RCC 7860 (cell line): ENCODE results near the gene GIMAP2.
"Not testable (repeated sequence)": the region's sequence is repeated elsewhere in the genome, so short reads cannot be mapped to it uniquely, and the experiment has no call there.

Experiments used
- DNase-seq: peaks from one replicate; pipeline ENCODE4 v3.0.0-alpha.2; 2015; ENCODE audit warnings: low spot score
- FAIRE-seq: peaks from 2 replicates; lab custom pipeline; 2012; peaks lifted over from hg19 to GRCh38; lab: Jason Lieb, UNC

The GIMAP2 gene

GRCh38 chr7:150676276-150676675 is 9.2 kb upstream of the GIMAP2 start:
- DNase-seq, result not testable (repeated sequence)

DNA sequence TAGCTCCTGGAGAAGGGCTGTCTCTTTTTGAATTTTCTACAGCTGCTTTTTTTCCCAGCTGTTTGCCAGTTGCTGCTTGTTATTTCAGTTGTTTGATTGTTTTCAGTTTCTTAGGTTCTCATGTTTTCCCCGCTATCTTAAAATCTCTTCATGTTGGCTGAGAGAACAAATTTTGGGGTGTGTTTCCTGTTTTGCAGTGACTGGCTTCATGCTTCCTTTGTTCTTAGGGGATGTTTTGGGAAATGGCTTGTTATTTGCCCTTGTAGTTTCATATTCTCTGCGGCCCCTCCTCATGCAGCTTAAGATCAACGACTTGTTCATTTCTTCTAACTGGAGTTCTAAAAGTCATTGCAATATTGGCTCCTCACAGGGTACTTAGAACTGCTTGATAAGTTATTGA is 8.7 kb upstream of the GIMAP2 start:
- not testable (repeated sequence) for FAIRE-seq, DNase-seq

More at GRCh38 chr7:150676276-150676675, 9.2 kb upstream of the GIMAP2 start:
- not testable (repeated sequence) for FAIRE-seq

- FAIRE-seq, DNase-seq: not testable (repeated sequence)
These were observed 6.9 kb upstream of the GIMAP2 start for GRCh38 chr7:150678601-150679000.

DNA sequence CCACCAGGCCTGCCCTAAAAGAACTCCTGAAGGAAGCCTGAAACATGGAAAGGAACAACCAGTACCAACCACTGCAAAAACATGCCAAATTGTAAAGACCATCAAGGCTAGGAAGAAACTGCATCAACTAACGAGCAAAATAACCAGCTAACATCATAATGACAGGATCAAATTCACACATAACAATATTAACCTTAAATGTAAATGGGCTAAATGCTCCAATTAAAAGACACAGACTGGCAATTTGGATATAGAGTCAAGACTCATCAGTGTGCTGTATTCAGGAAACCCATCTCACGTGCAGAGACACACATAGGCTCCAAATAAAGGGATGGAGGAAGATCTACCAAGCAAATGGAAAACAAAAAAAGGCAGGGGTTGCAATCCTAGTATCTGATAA is 5.1 kb upstream of the GIMAP2 start:
- not testable (repeated sequence) for FAIRE-seq, DNase-seq

GRCh38 chr7:150686030-150686631 is 625 bp downstream of the GIMAP2 start:
- DNase-seq (no peak), FAIRE-seq (no peak)

GRCh38 chr7:150688630-150689029 is 3.1 kb downstream of the GIMAP2 start:
- FAIRE-seq (no peak), DNase-seq (no peak)

GRCh38 chr7:150695654-150696053 is 10.1 kb downstream of the GIMAP2 start:
- DNase-seq (no peak), FAIRE-seq (no peak)

- no peak for DNase-seq
- FAIRE-seq, result no peak
These were observed 17.7 kb downstream of the GIMAP2 start for GRCh38 chr7:150703209-150703608.

DNA sequence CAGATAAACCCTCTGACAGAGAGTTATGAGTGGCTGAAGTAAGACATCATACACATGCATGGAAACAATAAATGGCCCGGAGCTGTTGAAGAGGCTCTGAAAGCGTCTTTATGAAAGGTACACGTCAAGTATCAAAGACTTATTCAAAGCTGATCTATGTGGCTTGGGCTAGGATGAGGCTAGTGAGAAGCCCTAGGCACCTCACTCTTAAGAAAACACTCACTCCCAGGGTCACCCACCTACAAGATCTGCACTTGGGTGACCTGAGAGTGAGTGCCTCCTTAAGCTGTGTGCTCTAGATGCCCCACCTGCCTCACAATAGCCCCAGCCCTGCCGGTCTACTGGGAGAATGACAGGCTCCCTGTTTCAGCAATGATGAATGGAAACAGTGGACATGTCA is 29.8 kb downstream of the GIMAP2 start:
- FAIRE-seq (no peak), DNase-seq (no peak)

- DNase-seq, result no peak
- no peak for FAIRE-seq
These were observed 30.2 kb downstream of the GIMAP2 start for GRCh38 chr7:150715738-150716137.

DNA sequence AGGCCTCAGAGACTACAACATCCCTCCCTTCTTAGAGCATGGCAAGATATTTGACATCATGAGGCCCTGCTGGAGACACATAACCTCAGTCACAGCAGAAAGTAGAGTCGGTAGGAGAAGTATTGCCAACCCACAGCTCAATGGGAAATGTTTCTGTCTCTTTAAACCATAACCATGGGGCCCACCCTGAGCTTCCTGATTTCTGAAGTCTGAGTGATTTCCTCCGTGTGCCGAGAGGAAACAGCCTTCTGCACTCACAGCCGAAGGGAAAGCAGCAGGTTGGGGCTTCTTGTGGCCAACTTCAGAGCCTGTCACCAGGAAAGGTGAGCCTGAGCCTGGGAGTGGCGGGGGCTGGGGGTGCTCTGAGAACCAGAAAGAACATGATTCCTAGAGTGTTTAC is 30.9 kb downstream of the GIMAP2 start, which contains the start of gene GIMAP1:
Gene GIMAP1 (plus strand): TSS at position 246 of the 400 bp plus-strand sequence. CDS start 2,435 bp downstream, outside the sequence.
- FAIRE-seq (no peak), DNase-seq (no peak)

GRCh38 chr7:150716939-150717338 is 31.4 kb downstream of the GIMAP2 start:
- FAIRE-seq (no peak), DNase-seq (no peak)

DNA sequence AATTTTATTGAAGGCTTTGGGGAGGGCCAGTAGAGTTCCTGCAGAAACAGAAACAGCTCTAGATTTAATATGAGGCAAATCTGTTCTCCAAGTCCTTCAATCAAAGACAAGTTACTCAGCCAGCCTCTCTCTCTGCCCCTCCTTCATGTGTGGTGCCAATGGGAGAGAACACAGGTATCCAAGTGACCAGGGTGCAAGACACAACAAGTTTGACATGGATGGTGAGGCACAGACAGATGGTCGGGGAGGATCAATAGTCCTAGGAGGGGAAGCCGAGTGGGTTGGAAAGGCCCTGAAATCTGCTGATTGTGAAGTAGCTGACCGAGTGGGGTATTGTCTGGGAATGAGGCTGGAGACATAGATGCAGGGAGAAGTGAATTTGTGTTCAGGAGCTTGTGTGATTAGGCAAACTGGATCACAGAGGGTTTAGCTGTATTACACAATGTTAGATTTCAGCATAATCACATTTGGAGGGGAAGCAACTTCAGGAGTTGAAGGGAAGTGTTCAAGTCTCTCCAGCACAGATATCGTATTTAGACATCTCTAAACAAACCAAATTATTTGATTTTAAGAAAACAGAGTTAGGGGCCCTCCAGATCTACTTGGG is 32.4 kb downstream of the GIMAP2 start:
- FAIRE-seq (no peak), DNase-seq (no peak)

DNA sequence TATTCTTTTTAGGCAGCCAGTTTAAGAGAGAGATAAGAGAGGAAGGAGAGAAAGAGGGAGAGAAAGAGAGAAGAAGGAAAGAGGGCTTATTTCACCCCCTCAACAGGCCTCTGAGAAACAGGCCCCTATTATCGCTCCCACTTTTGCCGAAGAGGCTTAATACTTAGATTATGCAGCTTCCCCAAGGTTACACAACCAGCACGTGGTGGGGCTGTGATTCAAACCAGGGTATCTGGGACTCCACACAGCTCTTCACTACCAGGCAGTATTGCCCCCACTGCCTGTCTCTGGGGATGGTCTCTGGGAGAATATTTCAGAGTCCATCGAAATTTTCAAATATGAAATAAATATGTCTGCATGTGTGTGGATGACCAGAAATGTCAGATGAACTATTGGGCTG is 33.9 kb downstream of the GIMAP2 start:
- no peak for FAIRE-seq
- DNase-seq, result no peak

DNA sequence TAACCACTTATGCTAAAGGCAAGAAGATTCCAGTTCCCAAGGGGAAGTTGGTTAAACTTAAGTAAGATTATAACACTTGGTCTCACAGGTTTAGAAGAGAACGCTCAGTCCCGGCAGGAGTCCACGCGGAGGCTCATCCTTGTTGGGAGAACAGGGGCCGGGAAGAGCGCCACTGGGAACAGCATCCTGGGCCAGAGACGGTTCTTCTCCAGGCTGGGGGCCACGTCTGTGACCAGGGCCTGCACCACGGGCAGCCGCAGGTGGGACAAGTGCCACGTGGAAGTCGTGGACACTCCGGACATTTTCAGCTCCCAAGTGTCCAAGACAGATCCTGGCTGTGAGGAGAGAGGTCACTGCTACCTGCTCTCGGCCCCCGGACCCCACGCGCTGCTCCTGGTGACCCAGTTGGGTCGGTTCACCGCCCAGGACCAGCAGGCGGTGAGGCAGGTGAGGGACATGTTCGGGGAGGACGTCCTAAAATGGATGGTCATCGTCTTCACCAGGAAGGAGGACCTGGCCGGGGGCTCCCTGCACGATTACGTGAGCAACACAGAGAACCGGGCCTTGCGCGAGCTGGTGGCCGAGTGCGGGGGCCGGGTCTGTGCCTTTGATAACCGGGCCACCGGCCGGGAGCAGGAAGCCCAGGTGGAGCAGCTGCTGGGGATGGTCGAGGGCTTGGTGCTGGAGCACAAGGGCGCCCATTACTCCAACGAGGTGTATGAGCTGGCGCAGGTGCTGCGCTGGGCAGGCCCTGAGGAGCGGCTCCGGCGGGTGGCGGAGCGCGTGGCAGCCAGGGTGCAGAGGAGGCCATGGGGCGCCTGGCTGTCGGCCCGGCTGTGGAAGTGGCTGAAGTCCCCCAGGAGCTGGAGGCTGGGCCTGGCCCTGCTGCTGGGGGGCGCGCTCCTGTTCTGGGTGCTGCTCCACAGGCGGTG is 34.7 kb downstream of the GIMAP2 start:
- no peak for FAIRE-seq
- no peak for DNase-seq

GRCh38 chr7:150721970-150722373 is 36.5 kb downstream of the GIMAP2 start:
- FAIRE-seq (no peak), DNase-seq (no peak)

- no peak for FAIRE-seq
These were observed 37.0 kb downstream of the GIMAP2 start for GRCh38 chr7:150722431-150722931.

GRCh38 chr7:150723467-150723866 is 38.0 kb downstream of the GIMAP2 start:
- FAIRE-seq (no peak), DNase-seq (no peak)

More at GRCh38 chr7:150722431-150722931, 37.0 kb downstream of the GIMAP2 start:
- no peak for DNase-seq

DNA sequence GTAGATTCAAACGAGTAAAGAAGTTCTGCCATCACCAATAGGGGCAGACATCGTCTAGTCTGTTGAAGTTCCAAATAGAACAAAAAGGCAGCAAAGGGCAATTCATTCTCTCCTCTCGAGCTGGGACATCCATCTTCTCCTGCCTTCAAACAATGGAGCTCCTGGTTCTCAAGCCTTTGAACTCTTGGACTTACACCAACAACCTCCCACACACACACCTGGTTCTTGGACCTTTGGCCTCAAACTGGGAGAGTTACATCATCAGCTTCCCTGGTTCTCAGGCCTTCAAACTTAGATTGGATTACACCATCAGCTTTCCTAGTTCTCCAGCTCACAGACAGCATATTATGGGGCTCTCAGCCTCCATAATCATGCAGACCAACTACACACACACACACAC is 41.9 kb downstream of the GIMAP2 start:
- no peak for FAIRE-seq

DNA sequence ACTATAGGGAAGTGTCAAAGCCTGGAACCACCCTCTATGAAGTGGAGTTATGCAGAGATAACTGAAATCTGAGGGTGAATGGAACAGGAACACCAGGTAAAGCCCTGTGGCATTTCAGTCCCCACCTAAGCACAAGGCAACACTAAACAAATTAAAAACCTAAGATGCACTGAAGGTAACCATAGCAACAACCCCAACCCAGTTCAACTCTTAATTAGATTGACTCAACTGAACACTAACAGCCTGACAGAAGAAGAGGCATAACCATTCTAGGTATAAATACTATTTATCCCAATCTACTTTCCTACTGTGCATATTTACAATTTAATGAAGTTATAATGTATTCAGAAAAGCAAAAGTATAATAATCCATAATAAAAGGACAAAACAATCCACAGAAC is 42.5 kb downstream of the GIMAP2 start:
- FAIRE-seq, result no peak
- no peak for DNase-seq

More for the DNA sequence above, 41.9 kb downstream of the GIMAP2 start:
- no peak for DNase-seq

DNA sequence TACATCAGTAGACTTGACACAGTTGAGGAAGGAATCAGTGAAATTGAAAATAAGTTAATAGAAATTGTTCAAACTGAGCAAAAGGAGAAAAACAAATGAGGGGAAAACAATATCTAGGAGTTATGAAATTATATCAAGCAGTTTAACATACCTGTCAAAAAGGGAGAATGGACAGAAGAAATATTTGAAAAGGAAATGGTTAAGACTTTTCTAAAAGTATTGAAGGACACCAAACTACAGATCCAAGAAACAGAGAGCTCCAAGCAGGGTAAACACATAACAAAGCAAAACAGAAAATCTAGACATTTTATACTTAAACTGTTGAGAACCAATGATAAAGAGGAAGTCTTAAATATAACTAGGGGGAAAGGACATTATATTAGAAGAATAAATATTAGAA is 43.1 kb downstream of the GIMAP2 start:
- no peak for DNase-seq
- FAIRE-seq, result no peak
